K562 (cell line): ENCODE results near the gene NAA38. TPM values are rescaled to one million over a fixed set of nuclear protein-coding genes. Genes with fewer than 3 reads are reported as not detected.

Experiments
- ATAC-seq: fragments of 200-7000 bp; cut with Tn5 transposase; 3 replicates; pipeline ENCODE4 v1.9.1; 2020; ENCODE audit warnings: moderate library complexity
- BruUV-seq: library from RNA; stranded (reverse); fragments of 400-500 nt; replicated peaks from 2 replicates; lab custom pipeline; 2021; lab: Mats Ljungman, UMichigan
- CTCF ChIA-PET: fragments of 300-600 bp; formaldehyde crosslinking; extraction: SDS; loops from one replicate; lab custom pipeline; 2021; ENCODE audit warnings: low intra/inter-chr PET ratio; lab: Yijun Ruan, JAX
- POLR2A ChIA-PET: fragments of 300-600, 350-650 bp; sonication (Branson Sonifier 250); formaldehyde crosslinking; extraction: SDS; loops from one replicate; lab custom pipeline; 2021; ENCODE audit warnings: antibody characterized with exemption, inconsistent platforms; lab: Yijun Ruan, JAX
- DNase-seq, 4 experiments: peaks; one replicate each; pipeline versions ENCODE4 v3.0.0 to v3.0.0-alpha.2; 2011 to 2018; ENCODE audit warnings: low spot score in 3 of 4, mixed read lengths in 3 of 4; ENCODE audit errors: extremely low read depth in 1 of 4
- FAIRE-seq: peaks from 2 replicates; lab custom pipeline; 2011; peaks lifted over from hg19 to GRCh38; lab: Jason Lieb, UNC
- H2AFZ ChIP-seq: 2 replicates; pipeline ENCODE4 v1.6.0; 2011; ENCODE audit warnings: low read depth, low read length, control low read depth, inconsistent platforms
- H3K27ac ChIP-seq: fragments of 200-600 bp; 3 replicates; pipeline ENCODE4 v1.8.0; 2011; ENCODE audit warnings: low read depth, mild to moderate bottlenecking, control low read depth, inconsistent platforms, low read length, moderate library complexity, mixed read lengths; ENCODE audit errors: extremely low read depth
- H3K27me3 ChIP-seq, 2 experiments: fragments of 300-600 bp in 1 of 2; 2 replicates in 1 of 2; 3 replicates in 1 of 2; pipeline versions ENCODE4 v1.6.0 to v1.8.0; 2011; ENCODE audit warnings: inconsistent platforms in 2 of 2, low read length in 2 of 2, mild to moderate bottlenecking in 1 of 2, mixed read lengths in 1 of 2, moderate library complexity in 1 of 2; ENCODE audit not compliant: control insufficient read depth in 2 of 2, insufficient read depth in 2 of 2
- H3K36me3 ChIP-seq: fragments of 300-600 bp; 3 replicates; pipeline ENCODE4 v1.8.0; 2011; ENCODE audit warnings: mild to moderate bottlenecking, low read length, inconsistent platforms; ENCODE audit not compliant: control insufficient read depth, insufficient read depth
- H3K4me1 ChIP-seq, 2 experiments: fragments of 200-600 bp in 1 of 2; replicated peaks in 1 of 2; 2 replicates in 1 of 2; 3 replicates in 1 of 2; pipeline versions ENCODE4 v1.5.1 to v1.8.0; 2011; ENCODE audit warnings: inconsistent platforms in 2 of 2, low read length in 2 of 2, mild to moderate bottlenecking in 1 of 2, mixed read lengths in 1 of 2, moderate library complexity in 1 of 2; ENCODE audit not compliant: control insufficient read depth in 2 of 2, insufficient read depth in 2 of 2
- H3K4me2 ChIP-seq: 2 replicates; pipeline ENCODE4 v1.6.1; 2011; ENCODE audit warnings: low read length, control low read depth, inconsistent platforms, mixed read lengths; ENCODE audit not compliant: insufficient read depth
- H3K4me3 ChIP-seq: fragments of 200-600 bp; sonication (generic), shearing (Covaris generic); 2 replicates; pipeline ENCODE4 v1.5.1; 2016; ENCODE audit warnings: control low read depth, inconsistent platforms
- H3K79me2 ChIP-seq: fragments of 200-600 bp; 3 replicates; pipeline ENCODE4 v1.8.0; 2011; ENCODE audit warnings: low read length, inconsistent platforms; ENCODE audit not compliant: control insufficient read depth, insufficient read depth
- H3K9ac ChIP-seq, 2 experiments: 2 replicates each; pipeline versions ENCODE4 v1.6.0 to v1.6.1; 2011; ENCODE audit warnings: low read depth in 2 of 2, low read length in 2 of 2, control low read depth in 1 of 2, inconsistent platforms in 1 of 2, mild to moderate bottlenecking in 1 of 2, mixed read lengths in 1 of 2; ENCODE audit not compliant: insufficient read depth in 1 of 2
- H3K9me1 ChIP-seq: one replicate; pipeline ENCODE4 v1.6.0; 2011; ENCODE audit warnings: inconsistent platforms, mild to moderate bottlenecking, low read length, moderate library complexity; ENCODE audit not compliant: control insufficient read depth, insufficient read depth
- H3K9me3 ChIP-seq: replicated peaks from 2 replicates; pipeline ENCODE4 v1.5.1; 2011; ENCODE audit warnings: low read depth, low read length, inconsistent platforms; ENCODE audit not compliant: control insufficient read depth, insufficient read depth
- H4K20me1 ChIP-seq: replicated peaks from 2 replicates; pipeline ENCODE4 v1.6.1; 2011; ENCODE audit warnings: low read length, inconsistent platforms, mixed read lengths; ENCODE audit not compliant: control insufficient read depth, insufficient read depth
- ARID4B ChIP-seq: sonication (generic); formaldehyde crosslinking; IDR thresholded peaks from 2 replicates; pipeline ENCODE4 v1.8.0; 2022; ENCODE audit warnings: mild to moderate bottlenecking, missing genetic modification reagents
- JUND ChIP-seq, 2 experiments: IDR thresholded peaks; 2 replicates in 1 of 2; 3 replicates in 1 of 2; pipeline ENCODE4 v1.6.1; 2011; ENCODE audit warnings: borderline replicate concordance in 2 of 2, low read depth in 2 of 2, low read length in 2 of 2, improper control_type of control experiment in 1 of 2, missing biosample characterization in 1 of 2, missing genetic modification characterization in 1 of 2, missing genetic modification reagents in 1 of 2
- MAX ChIP-seq: sonication (generic); formaldehyde crosslinking; IDR thresholded peaks from 2 replicates; pipeline ENCODE4 v1.9.0; 2022; ENCODE audit warnings: mild to moderate bottlenecking, missing genetic modification reagents
- PRDM10 ChIP-seq: fragments of 450-650 bp; IDR thresholded peaks from 2 replicates; pipeline ENCODE4 v1.6.1; 2018; ENCODE audit not compliant: partially characterized antibody
- USF1 ChIP-seq: sonication (generic); formaldehyde crosslinking; IDR thresholded peaks from 2 replicates; pipeline ENCODE4 v1.9.0; 2022; ENCODE audit warnings: mild to moderate bottlenecking, missing genetic modification reagents
- USF2 ChIP-seq: sonication (generic); formaldehyde crosslinking; IDR thresholded peaks from 2 replicates; pipeline ENCODE4 v1.5.0; 2020; ENCODE audit warnings: missing genetic modification reagents
- ZNF174 ChIP-seq: fragments of 250-450 bp; sonication (Bioruptor Pico); IDR thresholded peaks from 2 replicates; pipeline ENCODE4 v1.4.0; 2020; ENCODE audit warnings: mild to moderate bottlenecking
- whole genome bisulfite sequencing: fragments of 100-300 bp; shearing (Covaris generic); methylation state at CpG from one replicate; pipeline ENCODE4 v1.1.6; 2016; ENCODE audit warnings: low coverage, mixed read lengths; ENCODE audit not compliant: insufficient coverage; ENCODE audit errors: missing lambda C conversion rate; 5-methylcytosine and 5-hydroxymethylcytosine counted together
- in situ Hi-C: fragments of 300-500 bp; cut with MboI; formaldehyde crosslinking; loops from 4 replicates; pipeline ENCODE4 v1.15.0; 2018; ENCODE audit warnings: inconsistent platforms, mixed read lengths
- intact Hi-C: fragments of 100-400 bp; cut with micrococcal nuclease; formaldehyde crosslinking; loops from 2 replicates; pipeline ENCODE4 v1.14.2; 2022
- polyA plus RNA-seq, 8 experiments: library from polyadenylated mRNA; depleted of rRNA in 4 of 8; stranded (reverse) in 5 of 8; unstranded in 3 of 8; fragments of >200 nt; fragmentation: Nextera tagmentation in 2 of 8; fragmentation: Illumina TruSeq in 1 of 8; extraction: Ambion mirVana in 2 of 8; extraction: Trizol in 1 of 8; gene quantifications; 2 replicates each; pipeline versions ENCODE4 v1.2.1 to v1.2.3, GENCODE V29; 2011 to 2014; ENCODE audit warnings: inconsistent platforms in 1 of 8, missing spikeins in 1 of 8
- total RNA-seq, 7 experiments: library from RNA; depleted of rRNA in 6 of 7; stranded (reverse); fragments of >200 nt in 6 of 7; fragmentation: Illumina TruSeq in 2 of 7; extraction: Trizol in 2 of 7; gene quantifications; 2 replicates each; pipeline versions ENCODE4 v1.2.1 to v1.2.3, GENCODE V29; 2011 to 2021; ENCODE audit warnings: low replicate concordance in 1 of 7

NAA38 gene
- total and polyA plus RNA-seq, 9 of the 15 experiments (the other 6 are each of a cell fraction or from before 2014, with no cell fraction given) = 16.4 to 99.8 (median 57.3) TPM

GRCh38 chr17:7843536-7844291 lies 13.6 kb downstream of the NAA38 start:
- DNase-seq (peak; percentile 60 to 85 (median 76)), FAIRE-seq (peak; percentile 67), ATAC-seq (peak; percentile 25)
- peak overlapping the region; percentile 92 for H3K4me2 ChIP-seq
- no peaks in the 10 kb centered on the region for H3K27me3 ChIP-seq
- H3K4me3 ChIP-seq = peak overlapping the region; percentile 76
- peak overlapping the region; percentile 97 for H3K9ac ChIP-seq
- POLR2A ChIA-PET = interaction anchor here (0.6 to 1.5 kb wide), 6 partner anchors 10 to 1195 kb away, joined by 3 to 9 read pairs (median 4); partner anchors contain the start of genes NAA38, TP53 and WRAP53
- H3K9me3 ChIP-seq = no peaks in the 10 kb centered on the region
- H4K20me1 ChIP-seq = peaks cover 4% of the 10 kb centered on the region
- H3K79me2 ChIP-seq = peaks cover 58% of the 10 kb centered on the region
- H3K9me1 ChIP-seq = peaks cover 3% of the 10 kb centered on the region
- peak overlapping the region; percentile 99 for H3K27ac ChIP-seq
- in situ Hi-C loops = no loop called here
- peaks cover 26 to 52% of the 10 kb centered on the region in 2 experiments for H3K4me1 ChIP-seq
- peak overlapping the region; percentile 63 for H2AFZ ChIP-seq
- CTCF ChIA-PET = no interaction called here
- intact Hi-C loops = no loop called here
- BruUV-seq = TSS peak; percentile 57
- peaks cover 37% of the 10 kb centered on the region; the same call in 2 of the 3 replicates for H3K36me3 ChIP-seq
- 0% methylated on average over 1 of the region's 61 CpGs for WGBS
- TF ChIP-seq ARID4B (CRISPR knock-in tag) (peak; percentile 69; the same call in 1 of the 2 replicates), MAX (CRISPR knock-in tag) (peak; percentile 52), ZNF174 (CRISPR knock-in tag) (no peak), PRDM10 (no peak), JUND (IDR thresholded peaks at IDR 0.05; ENCODE audit: borderline replicate concordance, low read depth, low read length) (peak; percentile 72), JUND (tag; IDR thresholded peaks at IDR 0.05; ENCODE audit: borderline replicate concordance, low read depth, low read length) (peak; percentile 36; the same call in 1 of the 3 replicates), USF2 (peak; percentile 62), USF1 (CRISPR knock-in tag) (peak; percentile 55)
